Renal cortical epithelial cell (primary cell): ENCODE results near the gene LRFN5. TPM values are rescaled to one million over a fixed set of nuclear protein-coding genes. Genes with fewer than 3 reads are reported as not detected.
"Not testable (repeated sequence)": the region's sequence is repeated elsewhere in the genome, so short reads cannot be mapped to it uniquely, and the experiment has no call there.

Experiments used
- DNase-seq: peaks from one replicate; pipeline ENCODE4 v3.0.0-alpha.2; 2011; ENCODE audit warnings: low read depth
- total RNA-seq: library from RNA; depleted of rRNA; stranded (reverse); fragments of >200 nt; gene quantifications from 2 replicates; pipeline ENCODE4 v1.2.3, GENCODE V29; 2014

The LRFN5 gene
- total RNA-seq, 1 donor from 2014 or later: 1.4 TPM

GRCh38 chr14:41899416-41899815, 292.7 kb downstream of the LRFN5 start:
- DNase-seq: no peak

GRCh38 chr14:41900644-41901043, 294.0 kb downstream of the LRFN5 start:
- no peak for DNase-seq

- DNase-seq: no peak
Observed at GRCh38 chr14:41901089-41901488, 294.4 kb downstream of the LRFN5 start.

- DNase-seq: no peak
Observed at GRCh38 chr14:41905394-41905964, 298.8 kb downstream of the LRFN5 start.

GRCh38 chr14:41911155-41911554, 304.5 kb downstream of the LRFN5 start:
- DNase-seq: not testable (repeated sequence)

GRCh38 chr14:41913398-41913797, 306.7 kb downstream of the LRFN5 start:
- no peak for DNase-seq

GRCh38 chr14:41915732-41916131, 309.1 kb downstream of the LRFN5 start:
- DNase-seq: no peak

- DNase-seq: no peak
Observed at GRCh38 chr14:41916313-41916712, 309.6 kb downstream of the LRFN5 start.

- DNase-seq: no peak
Observed at GRCh38 chr14:41925409-41925808, 318.7 kb downstream of the LRFN5 start.

- DNase-seq: no peak
Observed at GRCh38 chr14:41950428-41951151, 343.9 kb downstream of the LRFN5 start.
